ENCODE measurements around the gene MRPS34.
A peak's percentile ranks its signal among the peaks of the same experiment; 100 is the strongest.

The MRPS34 gene

GRCh38 chr16:1815461-1815860 is 42.5 kb upstream of the MRPS34 start:
- Mint-ChIP-seq H3K27me3 (ENCODE audit: low read depth) (no peaks in the 10 kb centered on the region), H3K36me3 (ENCODE audit: low read depth) (peaks cover 16% of the 10 kb centered on the region), H3K9me3 (no peaks in the 10 kb centered on the region), H3K4me1 (no peaks in the 10 kb centered on the region), H3K27ac (no peak overlapping the region), H3K4me3 (no peak overlapping the region)
- no peak for TF ChIP-seq CTCF (IDR thresholded peaks at IDR 0.05; ENCODE audit: unreplicated experiment in 3 of 3)

- H3K27ac Mint-ChIP-seq: no peak overlapping the region
These were observed 39.8 kb upstream of the MRPS34 start for GRCh38 chr16:1812732-1813163.

GRCh38 chr16:1810536-1810935 is 37.6 kb upstream of the MRPS34 start:
- Mint-ChIP-seq H3K4me1 (no peaks in the 10 kb centered on the region), H3K36me3 (ENCODE audit: low read depth) (peaks cover 36% of the 10 kb centered on the region), H3K9me3 (no peaks in the 10 kb centered on the region), H3K27ac (no peak overlapping the region), H3K4me3 (no peak overlapping the region), H3K27me3 (ENCODE audit: low read depth) (no peaks in the 10 kb centered on the region)
- no peak for TF ChIP-seq CTCF (IDR thresholded peaks at IDR 0.05; ENCODE audit: unreplicated experiment in 3 of 3)

More at GRCh38 chr16:1812732-1813163, 39.8 kb upstream of the MRPS34 start:
- Mint-ChIP-seq H3K9me3 (no peaks in the 10 kb centered on the region), H3K4me1 (no peaks in the 10 kb centered on the region), H3K4me3 (no peak overlapping the region), H3K27me3 (ENCODE audit: low read depth) (no peaks in the 10 kb centered on the region), H3K36me3 (ENCODE audit: low read depth) (peaks cover 19% of the 10 kb centered on the region)
- TF ChIP-seq CTCF (IDR thresholded peaks at IDR 0.05; ENCODE audit: unreplicated experiment in 3 of 3): peak; percentile 33 to 60 (median 43)

- no peaks in the 10 kb centered on the region for H3K27me3 Mint-ChIP-seq (ENCODE audit: low read depth)
- H3K4me1 Mint-ChIP-seq: no peaks in the 10 kb centered on the region
- no peak overlapping the region for H3K27ac Mint-ChIP-seq
- H3K9me3 Mint-ChIP-seq: no peaks in the 10 kb centered on the region
- H3K4me3 Mint-ChIP-seq: no peak overlapping the region
- peaks cover 36% of the 10 kb centered on the region for H3K36me3 Mint-ChIP-seq (ENCODE audit: low read depth)
- TF ChIP-seq CTCF (IDR thresholded peaks at IDR 0.05; ENCODE audit: unreplicated experiment in 3 of 3): no peak
These were observed 37.2 kb upstream of the MRPS34 start for GRCh38 chr16:1810106-1810505.

- no peak overlapping the region for H3K4me3 Mint-ChIP-seq
- H3K4me1 Mint-ChIP-seq: no peaks in the 10 kb centered on the region
- no peaks in the 10 kb centered on the region for H3K27me3 Mint-ChIP-seq (ENCODE audit: low read depth)
- TF ChIP-seq CTCF (IDR thresholded peaks at IDR 0.05; ENCODE audit: unreplicated experiment in 3 of 3): no peak
- H3K27ac Mint-ChIP-seq: no peak overlapping the region
- no peaks in the 10 kb centered on the region for H3K9me3 Mint-ChIP-seq
- H3K36me3 Mint-ChIP-seq (ENCODE audit: low read depth): peaks cover 36% of the 10 kb centered on the region
These were observed 36.4 kb upstream of the MRPS34 start for GRCh38 chr16:1809281-1809801.

GRCh38 chr16:1808691-1809090 is 35.8 kb upstream of the MRPS34 start:
- no peaks in the 10 kb centered on the region for H3K4me1 Mint-ChIP-seq
- TF ChIP-seq CTCF (IDR thresholded peaks at IDR 0.05; ENCODE audit: unreplicated experiment in 3 of 3): no peak
- H3K36me3 Mint-ChIP-seq (ENCODE audit: low read depth): peaks cover 33% of the 10 kb centered on the region
- no peaks in the 10 kb centered on the region for H3K27me3 Mint-ChIP-seq (ENCODE audit: low read depth)
- no peak overlapping the region for H3K4me3 Mint-ChIP-seq
- no peaks in the 10 kb centered on the region for H3K9me3 Mint-ChIP-seq
- H3K27ac Mint-ChIP-seq: no peak overlapping the region

All from nephron (organoid).